NCI-H2081 (cell line): ENCODE results near the gene FBF1.
"Not testable (repeated sequence)": the region's sequence is repeated elsewhere in the genome, so short reads cannot be mapped to it uniquely, and the experiment has no call there.

ENCODE experiments used
- DNase-seq, 2 experiments: peaks; one replicate each; lab custom pipeline; 2025; lab: John Stamatoyannopoulos, UW

Gene FBF1

DNA sequence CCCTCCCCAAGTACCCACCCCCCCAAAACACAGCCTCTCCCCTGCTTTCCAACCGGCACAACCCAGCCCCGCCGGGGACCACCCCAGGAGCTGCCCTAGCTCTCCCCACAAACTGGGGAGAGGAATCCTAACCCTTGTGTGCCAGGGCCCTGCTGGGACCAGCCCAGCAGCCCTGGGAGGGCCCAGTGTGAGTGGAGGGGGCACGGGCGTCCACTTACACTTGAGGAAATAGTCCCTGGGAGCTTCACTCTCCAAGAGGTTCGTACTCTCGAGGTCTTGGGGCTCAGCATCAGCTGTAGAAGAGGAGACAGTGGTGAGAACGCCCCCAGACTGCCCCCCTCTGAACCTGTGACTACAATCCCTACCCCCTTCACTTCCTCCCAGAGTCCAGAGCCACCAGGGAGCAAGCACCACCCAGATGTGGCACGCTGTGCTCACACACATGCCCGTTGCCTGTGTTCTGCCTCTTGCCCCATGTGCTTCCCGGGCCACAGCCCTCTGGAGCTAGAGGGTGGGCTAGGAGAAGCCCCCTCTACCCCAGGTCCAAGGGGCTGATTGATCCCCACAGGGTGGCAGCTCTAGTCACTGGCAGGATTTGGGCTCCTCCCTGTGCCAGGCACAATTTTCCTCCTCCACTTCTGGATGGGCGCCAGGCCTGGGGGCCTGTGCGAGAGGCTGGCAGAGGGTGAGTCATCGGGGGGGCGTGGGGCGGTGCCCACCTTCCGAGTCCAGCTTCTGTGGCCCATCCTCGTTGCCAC is 65.5 kb downstream of the FBF1 start:
- peak; percentile 80 to 91 for DNase-seq

- DNase-seq, result no peak
These were observed 66.3 kb downstream of the FBF1 start for GRCh38 chr17:75874323-75875181.

DNA sequence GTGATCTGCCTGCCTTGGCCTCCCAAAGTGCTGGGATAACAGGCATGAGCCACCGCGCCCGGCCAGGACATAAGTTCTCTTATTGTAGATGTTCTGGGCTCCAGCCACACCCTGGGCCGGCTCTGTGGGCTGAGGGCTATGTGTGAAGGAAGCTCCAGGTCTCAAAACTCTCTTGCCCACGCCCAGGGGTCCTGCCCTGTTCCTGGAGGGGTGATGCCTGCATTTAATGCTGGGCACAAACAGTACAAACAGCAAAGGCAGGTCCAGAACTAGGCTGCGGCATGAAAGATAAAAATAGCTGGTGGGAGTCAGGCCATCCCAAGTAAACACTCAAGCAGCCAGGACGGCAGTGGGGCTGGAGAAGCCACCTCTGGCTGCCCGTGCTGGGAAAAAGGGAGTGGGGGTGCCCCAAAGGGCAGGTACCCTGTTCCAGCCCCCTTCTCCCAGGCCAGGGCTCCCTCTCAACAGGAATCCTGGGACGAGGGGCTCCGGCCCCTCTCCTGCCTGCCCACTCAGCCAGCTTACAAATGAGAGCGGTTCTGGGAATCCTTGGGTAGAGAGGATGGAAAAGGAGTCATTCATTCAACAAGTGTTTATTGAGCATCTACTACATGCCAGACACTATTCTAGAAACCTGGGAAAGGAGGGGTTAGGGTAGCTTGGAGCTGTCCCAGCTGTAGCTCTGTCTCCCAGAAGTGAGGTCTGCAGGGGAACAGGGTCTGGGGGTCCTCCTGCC is 67.1 kb downstream of the FBF1 start:
- no peak for DNase-seq

DNA sequence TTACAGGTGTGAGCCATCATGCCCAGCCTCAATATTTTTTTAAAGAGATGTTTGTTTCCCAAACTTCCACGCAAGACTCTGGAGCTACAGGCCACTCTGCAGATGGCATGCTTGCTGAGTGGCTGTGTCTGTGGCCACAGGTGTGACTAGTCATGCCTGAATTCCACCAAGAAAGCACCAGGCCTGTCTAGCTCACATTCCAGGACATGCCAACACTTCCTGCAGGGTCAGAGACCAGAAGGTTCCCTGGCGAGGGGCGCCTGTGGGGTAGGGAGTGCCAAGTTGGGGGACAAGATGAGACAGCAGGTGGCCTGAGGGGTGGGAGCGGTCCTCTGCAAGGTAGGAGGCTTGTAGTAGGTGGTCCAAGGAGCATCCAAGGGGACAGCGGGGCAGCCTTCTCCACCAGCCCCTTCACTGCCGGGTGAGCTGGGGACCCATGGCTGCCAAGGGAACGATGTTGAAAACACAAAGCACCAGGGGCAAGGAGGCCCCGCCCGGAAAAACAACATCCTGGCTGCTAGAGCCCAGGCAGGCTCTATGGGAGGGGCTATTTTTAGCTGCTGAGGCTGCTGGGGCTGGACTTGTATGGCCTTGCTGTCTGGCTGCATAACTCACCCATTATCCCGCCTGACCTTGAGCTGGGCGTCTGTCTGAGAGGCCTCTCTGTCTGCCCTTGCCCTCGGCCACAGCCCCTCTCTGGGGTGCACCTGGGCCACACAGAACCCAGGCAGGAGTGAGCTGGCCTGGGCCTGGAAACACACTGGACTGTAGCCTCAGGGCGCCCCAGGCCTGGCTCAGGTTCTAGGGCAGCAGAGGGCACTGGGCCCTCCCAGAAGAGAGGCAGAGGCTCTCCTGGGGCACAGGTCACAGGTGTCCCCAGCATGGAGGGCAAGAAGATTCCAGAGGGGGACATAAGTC is 68.1 kb downstream of the FBF1 start:
- DNase-seq, result peak; percentile 40 to 59

- DNase-seq, result not testable (repeated sequence)
These were observed 70.6 kb downstream of the FBF1 start for GRCh38 chr17:75870228-75870627.

DNA sequence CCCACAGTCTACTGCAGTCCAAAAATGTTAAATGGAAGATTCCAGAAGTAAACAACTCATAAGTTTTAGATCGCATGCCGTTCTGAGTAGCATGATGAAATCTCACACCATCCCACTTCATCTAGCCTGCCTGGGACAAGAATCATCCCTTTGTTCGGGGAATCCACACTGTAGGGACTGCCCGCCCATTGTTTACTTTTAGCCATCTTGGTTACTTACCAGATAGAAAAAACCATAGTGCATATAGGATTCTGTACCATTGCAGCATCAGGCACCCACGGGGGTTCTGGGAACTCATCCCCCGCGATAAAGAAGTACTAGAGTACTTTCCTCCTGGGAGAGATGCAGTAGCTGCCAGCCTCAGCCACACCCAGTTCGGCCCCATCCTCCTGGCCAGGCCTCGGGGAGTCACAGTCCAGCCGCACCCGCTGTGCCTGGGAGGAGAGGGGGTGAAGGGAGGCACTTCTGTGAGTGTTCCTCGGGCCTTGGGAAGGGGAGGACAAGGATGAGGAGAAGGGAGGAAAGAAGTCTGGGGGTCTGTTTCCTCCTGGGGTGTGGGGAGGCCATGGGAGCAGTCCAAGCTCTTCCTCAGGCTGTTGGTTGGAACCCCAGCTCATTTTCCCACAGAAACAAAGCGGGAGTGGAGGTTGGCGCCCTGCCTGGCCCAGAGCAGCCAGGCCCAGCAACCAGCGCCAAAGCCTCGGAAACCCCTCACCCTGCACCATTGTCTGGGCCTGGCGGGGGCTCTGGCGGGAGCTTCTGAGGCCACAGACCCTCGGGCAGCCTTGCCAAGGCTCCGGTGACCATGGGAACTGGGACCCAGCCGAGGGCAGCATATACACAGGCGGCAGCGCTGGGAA is 71.3 kb downstream of the FBF1 start:
- no peak for DNase-seq

DNA sequence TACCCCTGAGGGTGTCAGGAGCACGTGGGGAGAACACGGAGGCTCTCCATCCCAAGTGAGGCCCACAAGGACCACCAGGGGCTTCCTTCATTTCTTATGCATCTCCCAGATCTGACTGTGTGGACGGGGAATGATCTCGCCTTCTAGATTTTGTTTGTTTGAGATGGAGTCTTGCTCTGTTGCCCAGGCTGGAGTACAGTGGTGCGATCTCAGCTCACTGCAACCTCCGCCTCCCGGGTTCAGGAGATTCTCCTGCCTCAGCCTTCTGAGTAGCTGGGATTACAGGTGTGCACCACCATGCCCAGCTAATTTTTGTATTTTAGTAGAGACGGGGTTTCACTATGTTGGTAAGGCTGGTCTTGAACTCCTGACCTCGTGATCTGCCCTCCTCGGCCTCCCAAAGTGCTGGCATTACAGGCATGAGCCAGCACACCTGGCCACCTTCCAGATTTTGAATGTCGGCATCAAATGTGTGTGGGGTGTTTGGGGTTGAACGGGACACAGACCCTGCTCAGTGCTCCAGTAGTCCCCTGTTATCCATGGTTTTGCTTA is 72.0 kb downstream of the FBF1 start:
- DNase-seq, result not testable (repeated sequence)

- DNase-seq, result not testable (repeated sequence)
These were observed 75.2 kb downstream of the FBF1 start for GRCh38 chr17:75865404-75866188.

DNA sequence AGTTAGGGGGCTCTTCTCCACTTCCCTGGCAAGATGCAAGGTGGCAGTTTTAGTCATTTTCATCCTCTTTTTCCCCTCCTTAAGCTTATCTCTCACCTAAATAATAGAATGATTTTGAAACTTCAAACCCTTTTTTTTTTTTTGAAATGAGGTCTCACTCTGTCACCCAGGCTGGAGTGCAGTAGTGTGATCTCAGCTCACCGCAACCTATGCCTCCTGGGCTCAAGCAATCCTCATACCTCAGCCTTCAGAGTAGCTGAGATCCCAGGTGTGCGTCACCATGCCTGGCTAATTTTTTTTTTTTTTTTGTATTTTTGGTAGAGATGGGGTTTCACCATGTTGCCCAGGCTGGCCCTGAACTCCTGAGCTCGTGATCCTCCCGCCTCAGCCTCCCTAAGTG is 76.0 kb downstream of the FBF1 start:
- DNase-seq, result not testable (repeated sequence)

DNA sequence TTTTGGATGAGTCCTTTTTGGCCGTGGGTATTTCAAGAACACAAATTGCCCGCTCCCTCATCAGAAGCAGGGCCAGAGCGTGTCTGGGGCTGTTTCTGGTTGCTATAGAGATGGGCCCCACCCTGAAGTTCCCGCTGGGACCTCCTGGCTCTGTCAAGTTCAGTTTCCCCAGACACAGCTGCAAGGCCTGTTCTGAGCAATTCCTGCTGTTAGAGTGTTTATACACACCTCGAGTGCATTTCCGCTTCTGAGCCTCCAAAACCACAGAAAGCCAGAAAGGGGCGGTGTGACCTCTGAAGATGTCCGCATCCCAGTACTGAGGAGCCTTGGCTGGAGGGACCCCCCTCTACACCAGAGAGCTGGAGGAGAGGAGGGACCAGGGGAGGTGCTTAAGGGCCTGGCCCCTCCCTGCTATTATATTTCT is 76.4 kb downstream of the FBF1 start:
- peak in 1 of 2 experiments; percentile 9 for DNase-seq

DNA sequence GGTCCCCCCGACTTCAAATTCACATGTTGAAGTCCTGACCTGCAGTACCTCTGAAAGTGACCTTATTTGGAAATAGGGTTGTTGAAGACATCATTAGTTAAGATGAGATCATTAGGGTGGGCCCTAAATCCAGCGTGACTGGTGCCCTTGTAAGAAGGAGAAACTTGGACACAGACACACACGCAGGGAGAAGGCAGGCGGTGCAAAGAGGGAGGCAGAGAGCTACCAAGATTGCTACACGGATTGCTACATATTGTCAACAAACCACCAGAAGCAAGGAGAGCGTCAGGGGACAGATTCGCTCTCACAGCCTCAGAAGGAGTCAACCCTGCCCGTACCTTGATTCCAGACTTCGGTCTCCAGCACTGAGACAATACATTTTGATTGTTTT is 78.9 kb downstream of the FBF1 start:
- no peak for DNase-seq
